GM21723 (cell line): ENCODE results near the gene IL22RA2.
A peak's percentile ranks its signal among the peaks of the same experiment; 100 is the strongest.
"Not testable (repeated sequence)": the region's sequence is repeated elsewhere in the genome, so short reads cannot be mapped to it uniquely, and the experiment has no call there.

Experiments
- ATAC-seq: cut with Tn5 transposase; IDR thresholded peaks from one replicate; pipeline ENCODE4 v1.9.1; 2021; ENCODE audit warnings: mild to moderate bottlenecking, moderate library complexity; ENCODE audit not compliant: unreplicated experiment

Gene IL22RA2

DNA sequence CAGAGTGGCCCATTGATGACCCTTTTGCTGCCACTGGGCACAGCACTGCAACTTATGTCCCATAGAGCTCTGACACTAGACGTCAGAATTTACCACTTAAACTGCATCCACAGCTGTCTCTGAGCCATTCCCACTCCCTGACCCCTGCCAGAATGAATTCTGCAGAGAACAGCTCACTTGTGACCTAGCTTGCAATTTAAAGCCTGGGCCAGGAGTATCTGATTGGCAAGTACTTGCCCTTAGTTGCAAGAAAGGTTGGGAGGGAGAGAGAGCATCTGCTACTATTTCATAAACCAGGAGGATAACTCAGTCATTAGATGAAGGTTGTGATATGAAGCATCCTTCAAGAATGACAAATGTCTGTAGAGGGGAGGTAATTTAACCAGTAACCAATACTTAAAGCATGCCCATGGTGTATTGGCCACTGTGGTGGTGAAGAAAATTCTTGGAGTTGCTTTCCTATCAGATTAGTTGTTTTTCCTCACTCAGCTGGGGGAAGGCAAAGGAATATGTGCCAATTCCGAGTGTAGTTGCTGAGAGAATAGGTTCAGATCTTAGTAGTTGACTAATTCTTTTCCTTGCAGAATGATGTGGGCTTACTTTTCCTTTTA, 46.5 kb downstream of the IL22RA2 start:
- no peak for ATAC-seq

DNA sequence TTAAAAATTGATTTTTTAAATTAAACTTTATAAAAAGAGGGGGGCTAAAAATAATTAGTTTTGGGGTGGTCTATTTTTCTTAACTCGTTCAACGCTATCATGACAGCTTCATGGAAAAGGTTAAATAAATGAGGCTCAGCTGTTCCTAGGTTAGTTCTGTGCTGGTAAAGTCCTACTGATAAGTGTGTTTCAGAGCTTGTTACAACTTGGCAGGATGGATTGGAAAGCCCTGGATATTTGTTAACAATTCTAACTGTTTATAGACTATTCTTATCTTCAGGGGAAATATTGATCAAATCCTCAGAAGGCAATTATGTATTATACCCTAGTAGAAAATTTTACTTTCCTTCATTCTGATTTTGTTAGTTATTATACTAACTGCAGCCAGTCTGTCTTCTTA, 50.4 kb downstream of the IL22RA2 start:
- ATAC-seq, result no peak

DNA sequence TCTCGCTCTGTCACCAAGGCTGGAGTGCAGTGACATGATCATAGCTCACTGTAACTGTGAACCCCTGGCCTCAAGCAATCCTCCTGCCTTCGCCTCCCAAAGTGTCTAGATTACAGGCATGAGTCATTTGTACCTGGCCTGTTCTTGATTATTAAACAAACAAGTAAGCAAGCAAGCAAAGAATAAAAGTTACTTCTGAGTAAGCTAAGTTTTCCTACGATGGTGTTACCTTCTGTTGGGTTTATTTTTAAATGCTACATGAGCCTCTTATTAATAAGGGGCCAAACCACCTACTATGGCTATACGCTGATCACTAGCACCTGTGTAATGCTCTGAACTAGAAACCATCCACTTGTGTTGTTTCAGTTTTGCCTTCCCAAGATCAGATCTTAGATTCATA, 50.8 kb downstream of the IL22RA2 start:
- peak; percentile 58 for ATAC-seq

DNA sequence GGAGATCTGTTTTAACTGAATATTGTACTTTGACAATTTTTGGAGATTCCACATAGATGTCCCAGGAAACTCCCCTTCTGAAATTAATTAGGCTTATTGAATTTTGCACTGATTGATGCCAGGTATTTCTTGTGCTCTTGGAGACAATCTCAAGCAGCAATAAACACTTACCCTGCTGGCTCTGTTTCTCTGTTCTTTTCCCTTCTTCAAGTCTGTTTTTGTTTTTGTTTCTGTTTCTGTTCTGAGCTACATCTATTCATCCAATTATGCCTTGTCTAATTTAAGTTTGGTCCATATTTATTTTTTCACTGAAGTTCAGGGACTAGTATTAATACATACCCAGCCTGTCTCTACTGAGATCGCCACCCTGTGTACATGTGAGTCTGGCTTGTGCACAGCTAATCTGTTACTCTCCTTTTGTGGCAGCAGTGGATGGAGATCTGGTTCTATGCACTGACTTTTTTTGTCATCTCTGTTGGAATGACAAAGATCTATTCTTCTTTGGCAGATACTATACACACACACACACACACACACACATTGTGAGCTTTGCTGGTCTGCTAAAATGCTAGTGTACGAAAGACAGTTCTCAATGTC, 51.9 kb downstream of the IL22RA2 start:
- ATAC-seq, result peak; percentile 56

DNA sequence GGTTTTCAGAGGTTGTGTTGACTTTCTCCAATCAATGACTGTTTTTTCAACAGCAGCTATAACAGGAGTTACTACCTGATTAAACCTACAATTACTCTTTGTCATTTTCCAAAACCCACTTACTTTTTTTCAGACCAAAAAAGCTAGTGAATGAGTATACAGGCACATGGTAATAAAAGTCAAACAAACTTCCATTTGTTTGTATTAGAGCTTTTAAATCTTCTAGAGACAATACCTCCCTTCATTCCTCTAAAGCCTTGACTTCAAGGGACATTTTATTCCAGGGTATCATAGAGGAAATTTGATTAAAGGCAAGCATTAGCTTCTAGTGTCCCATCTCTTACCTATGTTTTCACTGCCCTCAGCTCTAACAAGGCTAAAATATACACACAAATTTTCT, 52.7 kb downstream of the IL22RA2 start:
- ATAC-seq, result no peak

DNA sequence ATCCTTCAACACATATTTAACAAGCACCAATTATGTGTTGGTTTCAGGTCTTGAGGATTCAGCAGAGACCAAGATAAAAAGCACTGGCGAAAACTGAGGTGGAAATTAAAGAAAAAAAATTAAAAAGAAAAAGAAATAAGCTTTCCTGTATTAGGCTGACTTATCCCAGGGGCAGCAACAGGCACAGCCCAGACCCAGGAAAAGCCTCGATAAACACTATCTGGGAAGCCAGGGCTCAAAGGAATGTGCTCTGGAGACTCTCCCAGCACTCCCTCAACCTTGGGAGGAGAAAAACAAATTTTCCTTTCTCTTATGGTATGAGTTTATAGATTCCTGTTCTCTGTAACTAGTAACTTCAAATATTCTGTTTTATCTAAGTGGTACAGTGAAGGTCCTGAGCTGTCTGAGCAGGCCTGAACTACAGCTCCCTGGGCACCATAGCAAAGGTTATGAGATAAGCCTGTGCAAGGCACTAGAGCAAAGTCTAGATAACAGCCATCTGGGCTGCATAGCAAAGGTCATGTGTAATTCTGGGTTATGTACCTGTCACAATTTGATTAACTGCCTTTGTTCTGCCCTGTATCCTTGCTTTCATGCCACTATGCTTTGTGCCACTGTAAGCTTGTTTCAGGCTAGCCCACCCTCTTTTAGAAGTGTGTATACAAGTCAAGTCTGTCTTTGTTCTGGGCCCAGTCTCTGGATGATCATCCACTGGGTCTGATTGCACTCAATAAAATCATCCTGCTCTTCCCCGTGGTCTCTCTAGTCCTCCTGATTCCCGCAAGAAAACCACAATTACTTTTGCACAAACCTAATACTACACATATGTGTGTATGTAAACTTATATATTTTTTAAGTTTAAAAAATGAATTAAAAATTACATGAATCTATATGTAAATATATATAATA, 54.0 kb downstream of the IL22RA2 start:
- no peak for ATAC-seq

DNA sequence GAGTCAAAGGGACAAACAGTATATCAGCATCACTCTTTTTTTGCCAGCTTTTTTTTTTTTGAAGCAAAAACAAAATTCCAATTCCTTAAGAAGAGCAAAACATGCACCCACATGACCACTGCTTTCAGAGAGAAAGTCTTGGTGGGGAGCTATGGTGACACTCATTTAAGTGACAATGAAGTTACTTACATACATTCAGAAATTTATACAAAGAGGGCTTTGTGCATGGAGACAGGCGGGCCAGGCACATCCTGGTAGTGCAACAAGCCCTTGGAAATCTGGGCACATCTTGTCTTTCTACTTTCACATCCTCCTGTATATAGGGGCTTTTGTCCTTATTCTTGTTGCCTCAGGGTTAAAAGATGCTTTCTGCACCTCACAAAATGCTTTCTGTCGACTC, 55.9 kb downstream of the IL22RA2 start:
- ATAC-seq, result no peak

DNA sequence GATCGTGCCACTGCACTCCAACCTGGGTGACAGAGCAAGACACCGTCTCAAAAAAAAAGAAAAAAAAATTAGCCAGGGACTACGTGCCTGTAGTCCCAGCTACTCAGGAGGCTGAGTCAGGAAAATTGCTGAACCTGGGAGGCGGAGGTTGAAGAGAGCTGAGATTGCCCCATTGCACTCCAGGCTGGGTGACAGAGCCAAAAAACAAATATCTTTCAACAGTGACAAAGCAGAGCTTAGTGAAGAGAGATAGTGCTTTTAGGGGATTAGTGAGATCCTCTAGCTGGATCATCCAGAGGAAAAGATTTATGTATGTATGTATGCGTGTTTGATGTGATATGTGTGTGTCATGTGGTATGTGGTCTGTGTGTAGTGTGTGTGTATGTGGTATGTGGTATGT, 56.6 kb downstream of the IL22RA2 start:
- ATAC-seq, result no peak

DNA sequence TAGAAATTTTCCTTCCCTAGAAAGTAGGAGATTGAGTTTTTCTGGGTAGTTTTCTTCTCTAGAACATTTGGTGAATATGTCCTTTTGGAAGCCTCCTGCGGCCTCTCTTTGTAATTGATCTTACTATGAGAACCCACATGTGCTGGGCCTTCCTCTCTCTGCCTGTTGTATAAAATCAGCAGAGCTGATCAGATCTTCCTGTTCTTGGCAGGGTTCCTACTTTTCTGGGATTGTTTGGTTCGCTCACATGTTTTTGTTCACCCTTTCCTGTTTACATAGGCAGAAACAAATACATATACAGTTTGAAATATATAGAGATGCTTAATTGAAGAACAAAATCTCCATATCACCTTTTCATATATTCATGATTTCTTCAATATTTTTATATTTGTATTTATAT, 57.8 kb downstream of the IL22RA2 start:
- ATAC-seq, result no peak

DNA sequence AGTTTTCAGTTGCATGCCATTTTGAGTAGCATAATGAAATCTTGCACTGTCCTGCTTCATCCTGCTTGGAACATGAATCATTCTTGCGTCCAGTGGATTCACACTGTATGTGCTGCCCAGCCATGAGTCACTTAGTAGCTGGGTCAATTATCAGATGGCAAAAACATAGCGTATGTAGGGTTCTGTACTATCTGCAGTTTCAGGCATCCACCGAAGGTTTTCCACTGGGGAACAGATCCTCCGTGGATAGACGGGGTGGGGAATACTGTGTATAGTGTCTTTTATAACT, 61.4 kb downstream of the IL22RA2 start:
- ATAC-seq, result no peak

DNA sequence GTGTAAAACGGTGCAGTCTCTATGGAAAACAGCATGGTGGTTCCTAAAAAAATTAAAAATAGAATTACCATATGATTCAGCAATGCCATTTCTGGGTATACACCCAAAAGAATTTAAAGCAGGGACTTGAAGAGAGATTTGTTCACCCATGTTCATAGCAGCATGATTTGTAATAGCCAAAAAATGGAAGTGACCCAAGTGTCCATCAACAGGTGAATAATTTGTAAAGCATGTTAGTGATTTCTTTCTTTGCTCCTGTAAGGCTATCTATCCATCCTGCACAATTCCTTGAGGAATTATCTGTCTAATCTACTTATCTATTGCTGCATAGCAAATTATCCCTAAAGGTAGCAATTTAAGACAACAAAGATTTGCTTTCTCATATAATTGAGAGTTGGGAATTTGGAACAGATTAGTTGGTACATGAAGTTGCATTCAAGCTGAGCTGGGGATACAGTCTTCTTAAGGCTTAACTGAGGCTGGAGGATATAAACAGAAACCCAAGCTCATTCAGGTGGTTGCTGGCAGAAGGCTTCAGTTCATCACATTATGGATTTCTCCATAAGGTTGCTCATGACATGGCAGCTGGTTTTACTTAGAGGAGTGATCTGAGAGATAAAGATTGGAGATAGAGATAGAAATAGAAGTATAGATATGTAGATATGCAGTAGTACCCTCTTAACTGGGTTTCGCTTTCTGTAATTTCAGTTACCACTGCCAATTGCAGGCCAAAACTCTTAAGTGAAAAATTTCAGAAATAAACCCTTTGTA, 62.0 kb downstream of the IL22RA2 start:
- ATAC-seq, result no peak

DNA sequence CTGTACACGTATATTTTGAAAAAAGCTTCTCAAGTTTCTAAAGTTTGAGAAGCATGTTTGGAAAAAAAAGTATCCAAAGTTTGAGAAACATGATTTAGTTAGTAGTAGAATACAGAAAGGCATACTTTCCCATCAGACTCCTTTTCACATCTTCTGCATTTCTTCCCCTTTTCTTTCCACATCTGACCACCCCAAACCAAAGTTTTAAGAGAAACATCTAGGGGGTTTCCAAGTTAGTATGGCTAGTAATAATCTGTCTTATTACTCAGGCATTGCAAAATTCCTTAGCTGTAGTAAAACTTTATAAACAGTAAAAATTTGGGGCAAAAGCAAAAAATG, 65.7 kb downstream of the IL22RA2 start:
- ATAC-seq, result no peak

DNA sequence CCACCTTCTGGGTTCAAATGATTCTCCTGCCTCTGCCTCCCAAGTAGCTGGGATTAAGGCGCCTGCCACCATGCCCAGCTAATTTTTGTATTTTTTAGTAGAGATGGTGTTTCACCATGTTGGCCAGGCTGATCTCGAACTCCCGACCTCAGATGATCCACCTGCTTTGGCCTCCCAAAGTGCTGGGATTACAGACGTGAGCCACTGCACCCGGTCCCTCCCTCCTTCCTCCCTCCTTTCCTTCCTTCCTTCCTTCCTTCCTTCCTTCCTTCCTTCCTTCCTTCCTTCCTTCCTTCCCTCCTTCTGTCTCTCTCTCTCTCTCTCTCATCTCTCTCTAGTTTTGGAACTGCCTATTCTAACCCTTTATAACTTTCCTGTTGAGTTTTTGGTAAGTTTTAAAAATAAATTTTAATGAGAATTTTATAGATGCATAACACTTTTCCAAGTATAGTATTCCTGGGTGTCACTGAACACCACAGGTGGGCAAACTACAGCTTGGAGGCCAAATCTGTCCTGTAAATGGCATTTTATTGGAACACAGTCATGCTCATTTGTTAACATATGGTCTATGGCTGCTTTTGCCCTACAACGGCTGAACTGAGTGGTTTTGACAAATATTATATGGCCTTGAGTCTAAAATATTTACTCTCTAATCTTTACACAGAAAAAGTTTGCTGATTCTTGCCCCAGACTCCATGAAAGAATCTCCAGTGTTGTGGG, 66.2 kb downstream of the IL22RA2 start:
- not testable (repeated sequence) for ATAC-seq

DNA sequence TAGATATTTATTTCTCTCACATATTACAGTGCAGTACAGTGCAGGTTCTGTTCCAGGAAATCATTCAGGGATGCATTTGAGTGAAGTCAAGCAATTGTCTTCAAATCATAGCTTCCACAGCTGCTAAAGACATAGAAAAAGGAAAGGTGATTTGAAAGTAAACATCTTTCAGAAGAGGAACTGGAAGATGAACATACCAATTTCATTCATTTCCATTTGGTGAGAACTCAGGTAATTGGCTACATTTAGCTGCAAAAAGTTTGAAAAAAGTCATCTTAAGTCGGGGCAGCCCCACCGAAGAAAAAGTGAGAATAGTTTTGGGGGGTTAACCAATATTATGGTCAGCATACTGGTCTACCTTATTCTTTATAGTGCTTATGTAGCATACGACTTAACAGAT, 67.3 kb downstream of the IL22RA2 start:
- ATAC-seq, result no peak

DNA sequence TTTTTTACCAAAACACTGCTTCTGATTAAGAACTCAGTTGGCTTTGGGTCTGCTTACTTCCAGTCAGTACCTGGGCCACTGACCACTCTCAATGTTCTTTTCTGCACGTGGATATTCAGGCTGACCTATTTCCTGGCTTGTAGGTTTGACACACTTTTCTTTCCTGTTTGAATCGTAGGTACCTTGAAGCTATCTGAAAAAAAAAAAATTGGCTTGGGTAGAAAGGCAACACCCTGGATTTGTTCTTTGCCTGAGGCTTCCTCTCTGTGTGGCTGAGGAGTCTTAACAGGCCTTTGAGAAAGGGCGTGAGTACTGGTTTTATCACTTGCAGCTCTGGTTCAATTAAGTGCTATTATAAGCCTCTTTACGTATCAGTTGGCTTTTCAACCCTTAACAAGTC, 68.1 kb downstream of the IL22RA2 start:
- no peak for ATAC-seq

DNA sequence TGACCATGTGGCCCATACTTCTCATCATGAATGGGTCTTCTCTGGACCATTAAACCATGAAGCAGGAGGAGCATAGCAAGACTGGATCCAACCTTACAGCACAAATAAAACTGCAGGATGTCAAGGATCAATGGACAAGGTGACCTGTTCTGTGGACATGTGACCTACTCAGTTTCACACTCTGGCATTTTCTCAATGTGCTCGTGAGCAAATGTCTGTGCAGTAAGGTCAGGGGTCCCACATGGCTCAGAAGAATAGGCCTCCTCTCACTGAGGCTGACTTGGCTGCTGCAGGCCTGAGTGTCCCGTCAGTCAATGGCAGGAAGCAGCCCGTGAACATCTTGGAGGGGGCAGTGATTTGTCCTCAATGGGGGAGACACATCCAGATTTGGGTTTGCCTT, 68.5 kb downstream of the IL22RA2 start:
- ATAC-seq, result no peak

DNA sequence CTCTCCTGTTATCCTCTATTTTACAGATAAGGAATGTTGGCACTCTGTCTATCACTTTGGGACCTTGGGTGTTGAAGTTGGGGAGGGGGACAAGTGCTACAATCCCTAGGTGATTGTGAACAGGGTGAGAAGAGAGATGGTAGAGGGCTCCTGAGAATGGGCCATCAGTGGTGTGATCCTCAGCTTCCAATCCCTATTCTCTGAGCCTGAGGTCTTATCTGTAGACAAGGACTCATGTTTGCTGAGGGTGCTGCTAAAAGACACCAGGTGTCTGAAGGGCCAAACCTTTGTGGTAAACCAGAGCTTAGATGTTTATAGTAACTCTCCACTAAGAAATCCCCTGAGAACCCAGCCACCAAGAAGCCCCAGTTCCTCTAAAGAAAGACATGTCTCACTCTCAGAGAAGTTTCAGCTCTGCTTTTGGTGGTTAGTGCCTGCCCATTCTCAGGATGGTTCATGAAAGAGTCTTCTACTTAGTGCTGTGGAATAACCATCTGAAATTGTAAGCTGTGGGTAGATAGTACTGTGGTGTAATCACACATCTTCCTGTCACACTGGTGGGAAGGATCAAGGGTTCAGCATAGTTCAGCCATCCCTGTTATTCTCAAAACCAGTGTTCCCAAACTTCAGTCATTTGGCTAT, 70.5 kb downstream of the IL22RA2 start:
- ATAC-seq, result peak; percentile 89

DNA sequence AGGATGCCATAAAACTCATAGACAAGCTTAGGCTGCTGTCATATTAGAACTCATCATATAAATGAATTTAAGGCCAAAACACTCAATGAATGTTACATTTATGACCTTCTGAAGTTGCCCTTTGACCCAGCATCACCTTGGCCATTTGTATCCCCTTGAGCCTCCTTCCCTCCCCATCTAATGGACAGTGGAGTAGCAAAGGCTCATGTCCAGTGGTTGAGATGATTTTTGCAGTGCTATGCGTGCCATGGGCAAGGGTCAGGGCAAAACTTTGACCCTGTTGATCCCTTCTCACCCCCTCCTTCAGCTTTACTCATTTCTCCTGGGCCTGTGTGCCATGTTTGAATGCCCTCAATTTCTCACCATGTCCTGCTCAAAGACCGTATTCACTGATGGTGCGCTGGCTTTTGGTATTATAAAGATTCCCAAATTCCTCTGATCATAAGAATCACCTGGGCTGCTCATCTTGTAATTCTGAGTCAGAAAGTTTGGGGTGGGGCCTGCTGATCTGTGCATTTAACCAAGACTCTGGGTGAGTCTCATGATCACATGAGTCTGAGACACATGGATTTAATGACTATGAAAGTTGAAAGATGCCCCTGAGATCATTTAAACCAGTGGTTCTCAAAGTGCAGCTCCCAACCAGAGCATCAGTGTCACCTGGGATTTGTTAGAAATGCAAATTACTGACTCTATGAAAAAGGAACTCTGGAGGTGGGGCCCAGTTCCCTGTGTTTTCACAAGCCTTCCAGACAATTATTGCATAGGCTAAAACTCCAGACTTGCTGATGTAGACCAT, 71.2 kb downstream of the IL22RA2 start:
- ATAC-seq, result peak; percentile 29

DNA sequence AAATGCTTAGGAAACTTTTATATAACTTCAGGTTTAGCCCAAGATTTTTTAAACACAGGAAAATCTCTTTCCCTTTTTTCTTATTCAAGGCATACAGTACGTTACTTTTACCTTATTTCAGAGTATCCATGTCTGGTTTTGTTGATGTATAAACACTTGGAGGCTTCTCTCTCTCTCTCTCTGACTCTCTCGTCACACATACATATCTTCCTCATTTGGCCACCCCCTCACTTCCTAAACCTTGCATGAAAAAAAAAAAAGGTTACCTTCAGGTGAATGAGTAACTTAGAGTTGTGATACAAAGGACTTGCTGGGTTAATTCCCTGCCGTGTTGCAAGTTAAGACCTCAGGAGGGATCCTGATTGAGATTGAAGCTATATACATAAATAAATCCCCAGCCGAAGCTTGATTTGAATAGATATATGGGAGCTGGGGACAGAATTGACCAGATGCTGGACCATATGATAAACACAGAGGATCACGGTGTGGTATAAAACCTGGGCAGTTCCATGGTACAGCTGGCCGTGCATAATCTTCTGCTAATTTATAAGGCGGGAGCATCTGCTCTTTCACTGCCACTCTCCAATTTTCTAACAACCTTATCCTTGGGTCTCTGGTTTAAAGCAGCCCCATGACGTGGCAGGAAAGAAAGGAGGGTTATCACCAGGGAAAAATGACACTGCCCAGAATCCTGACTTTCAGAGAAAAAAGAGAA, 73.6 kb downstream of the IL22RA2 start:
- no peak for ATAC-seq
